RKO (cell line): ENCODE results near the gene DNMT3B.
"Not testable (repeated sequence)": the region's sequence is repeated elsewhere in the genome, so short reads cannot be mapped to it uniquely, and the experiment has no call there.

ENCODE experiments used
- DNase-seq: peaks from one replicate; pipeline ENCODE4 v3.0.0-alpha.2; 2016; ENCODE audit warnings: low spot score

Gene DNMT3B

DNA sequence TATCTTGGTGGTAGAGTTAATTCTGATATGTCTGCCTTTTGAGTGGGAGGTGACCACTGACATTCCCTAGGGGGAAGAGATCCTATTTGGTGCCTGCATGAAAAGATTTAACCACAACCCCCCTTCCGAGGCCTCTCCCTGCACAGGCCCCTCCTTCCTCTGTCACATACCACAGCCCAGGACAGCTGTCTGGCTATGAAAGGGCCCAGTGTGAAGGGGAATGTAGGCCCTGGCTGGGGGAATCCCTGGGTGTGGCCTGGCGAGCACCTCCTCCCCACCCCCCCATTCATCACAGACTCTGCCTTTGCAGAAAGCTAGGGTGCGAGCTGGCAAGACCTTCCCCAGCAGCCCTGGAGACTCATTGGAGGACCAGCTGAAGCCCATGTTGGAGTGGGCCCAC is 30.1 kb downstream of the DNMT3B start:
- no peak for DNase-seq

DNA sequence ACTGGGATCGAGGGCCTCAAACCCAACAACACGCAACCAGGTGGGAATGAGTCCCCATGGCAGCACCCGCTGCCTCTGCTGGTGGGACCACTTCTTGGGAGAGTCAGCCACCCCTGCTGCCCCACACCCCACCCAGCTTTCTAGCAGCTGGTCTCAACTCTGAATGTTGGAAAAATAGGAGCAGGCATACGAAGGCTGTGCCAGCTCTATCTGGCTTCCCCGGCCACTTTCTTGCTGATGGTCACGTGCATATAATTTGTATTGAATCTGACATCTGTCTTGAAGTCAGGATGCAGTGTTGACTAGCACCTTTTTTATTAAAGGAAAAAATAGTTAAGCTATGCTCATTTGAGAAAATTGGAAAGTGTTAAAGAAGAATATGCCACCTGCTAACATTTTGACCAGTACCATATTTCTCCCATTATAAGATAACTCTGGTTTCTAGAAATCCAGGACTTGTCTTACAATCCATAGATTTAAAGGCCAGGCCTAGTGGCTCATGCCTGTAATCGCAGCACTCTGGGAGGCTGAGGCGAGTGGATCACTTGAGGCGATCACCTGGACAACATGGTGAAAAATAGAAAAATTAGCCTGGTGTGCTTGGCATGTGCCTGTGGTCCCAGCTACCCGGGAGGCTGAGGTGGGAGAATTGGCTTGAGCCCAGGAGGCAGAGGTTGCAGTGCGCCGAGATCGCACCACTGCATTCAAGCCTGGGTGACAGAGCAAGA is 30.7 kb downstream of the DNMT3B start:
- DNase-seq, result no peak

DNA sequence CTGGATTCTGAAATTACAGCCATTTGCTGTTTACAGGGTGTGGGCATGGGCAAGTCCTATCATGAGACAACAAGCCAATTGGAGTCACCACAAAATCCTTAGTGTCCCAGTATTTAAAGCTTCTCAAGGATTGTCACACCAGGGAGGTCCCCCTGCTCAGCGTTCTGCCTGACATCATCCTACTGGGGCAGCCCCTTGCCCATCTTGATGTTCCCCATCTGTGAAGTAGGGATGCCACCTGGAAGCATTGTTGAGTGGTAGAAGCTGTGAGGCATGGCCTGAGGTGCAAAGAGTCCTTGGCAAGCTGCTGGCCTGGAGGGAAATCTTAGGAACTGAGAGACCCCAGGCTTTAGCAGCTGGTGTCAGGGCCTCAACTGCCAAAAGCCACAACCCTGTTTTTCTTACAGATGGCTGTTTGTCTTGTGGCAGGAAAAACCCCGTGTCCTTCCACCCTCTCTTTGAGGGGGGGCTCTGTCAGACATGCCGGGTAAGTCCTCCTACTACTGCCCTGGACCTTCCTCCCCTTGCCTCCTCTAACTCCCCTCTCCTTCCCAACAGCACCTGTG is 34.3 kb downstream of the DNMT3B start:
- DNase-seq, result no peak

DNA sequence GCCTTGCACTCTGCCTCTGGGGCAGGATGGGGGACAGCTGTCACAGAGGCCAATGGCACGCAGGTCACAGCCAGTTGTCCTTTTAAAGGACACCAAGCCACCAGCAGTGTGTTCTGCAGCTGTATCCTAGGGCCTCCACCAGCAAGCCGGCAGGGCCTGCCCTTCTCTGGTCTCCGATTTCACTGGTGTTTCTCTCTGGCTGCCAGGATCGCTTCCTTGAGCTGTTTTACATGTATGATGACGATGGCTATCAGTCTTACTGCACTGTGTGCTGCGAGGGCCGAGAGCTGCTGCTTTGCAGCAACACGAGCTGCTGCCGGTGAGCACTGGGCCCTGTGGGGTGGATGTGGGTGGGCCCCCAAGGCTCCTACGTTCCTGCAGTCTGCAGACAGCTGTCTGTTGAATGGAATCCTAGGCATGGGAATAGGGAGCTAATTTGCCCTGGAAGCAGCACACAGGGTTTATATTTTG is 34.8 kb downstream of the DNMT3B start:
- no peak for DNase-seq

DNA sequence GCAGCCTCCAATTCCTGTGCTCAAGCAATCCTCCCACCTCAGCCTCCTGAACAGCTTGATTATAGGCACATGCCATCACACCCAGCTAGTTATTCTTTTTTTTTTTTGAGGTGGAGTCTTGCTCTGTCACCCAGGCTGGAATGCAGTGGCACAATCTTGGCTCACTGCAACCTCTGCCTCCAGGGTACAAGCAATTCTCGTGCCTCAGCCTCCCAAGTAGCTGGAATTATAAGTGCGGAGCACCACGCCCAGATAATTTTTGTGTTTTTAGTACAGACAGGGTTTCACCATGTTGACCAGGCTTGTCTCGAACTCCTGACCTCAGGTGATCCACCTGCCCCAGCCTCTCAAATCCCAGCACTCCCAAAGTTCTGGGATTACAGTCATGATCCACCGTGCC is 35.4 kb downstream of the DNMT3B start:
- DNase-seq, result not testable (repeated sequence)

DNA sequence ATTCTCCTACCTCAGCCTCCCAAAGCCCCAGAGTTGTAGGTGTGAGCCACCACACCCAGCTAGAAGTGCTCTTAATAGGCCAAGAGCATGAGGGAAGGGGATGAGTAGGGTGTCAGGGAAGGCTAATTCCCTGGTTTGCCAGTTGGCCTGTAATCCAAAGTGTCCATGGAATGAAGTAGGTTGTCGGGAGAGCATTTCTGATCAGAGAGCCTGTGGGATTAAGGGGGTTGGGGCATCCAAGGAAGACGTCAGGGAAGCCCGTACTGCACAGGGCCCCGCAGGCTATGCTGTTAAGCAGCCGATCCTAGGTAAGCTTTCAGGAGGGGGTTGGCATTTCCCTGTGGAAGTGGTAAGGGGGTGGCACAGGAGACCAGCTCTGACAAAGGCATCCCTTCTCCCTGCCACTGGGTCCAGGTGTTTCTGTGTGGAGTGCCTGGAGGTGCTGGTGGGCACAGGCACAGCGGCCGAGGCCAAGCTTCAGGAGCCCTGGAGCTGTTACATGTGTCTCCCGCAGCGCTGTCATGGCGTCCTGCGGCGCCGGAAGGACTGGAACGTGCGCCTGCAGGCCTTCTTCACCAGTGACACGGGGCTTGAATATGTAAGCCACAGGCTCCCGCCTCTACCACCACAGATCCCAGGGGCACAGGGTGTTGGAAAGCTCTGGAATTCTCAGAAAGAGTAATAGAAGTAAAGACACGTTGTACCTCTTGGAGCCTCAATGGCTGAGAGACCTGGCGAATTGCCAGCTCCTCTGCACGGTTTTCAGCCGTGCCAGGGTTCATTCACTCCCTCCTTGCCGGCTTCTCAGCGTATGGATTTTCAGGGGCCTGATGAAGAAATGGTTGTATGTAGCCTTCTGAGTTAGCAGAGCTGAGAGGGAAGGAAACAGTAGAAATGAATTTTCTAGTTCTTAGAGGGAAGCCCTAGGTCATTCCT is 36.1 kb downstream of the DNMT3B start:
- no peak for DNase-seq

DNA sequence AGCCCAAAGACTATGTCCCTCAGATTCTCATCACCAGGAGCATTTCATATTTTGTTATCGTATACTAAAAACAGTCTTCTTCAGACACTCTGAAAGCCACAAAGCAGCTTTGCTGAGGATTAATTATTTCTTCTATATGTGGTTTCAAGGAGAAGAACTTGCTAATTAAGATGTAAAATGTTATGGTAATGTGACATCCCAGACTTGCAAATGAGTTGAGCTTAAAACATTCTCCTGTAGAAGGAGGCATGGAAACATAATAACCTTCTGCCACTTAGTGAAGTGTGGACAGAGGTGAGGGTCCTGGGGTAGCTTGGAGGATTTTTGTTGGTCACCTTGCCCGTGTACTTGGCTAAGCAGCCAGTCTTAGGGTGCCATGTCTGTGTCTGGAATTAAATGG is 40.9 kb downstream of the DNMT3B start:
- no peak for DNase-seq

DNA sequence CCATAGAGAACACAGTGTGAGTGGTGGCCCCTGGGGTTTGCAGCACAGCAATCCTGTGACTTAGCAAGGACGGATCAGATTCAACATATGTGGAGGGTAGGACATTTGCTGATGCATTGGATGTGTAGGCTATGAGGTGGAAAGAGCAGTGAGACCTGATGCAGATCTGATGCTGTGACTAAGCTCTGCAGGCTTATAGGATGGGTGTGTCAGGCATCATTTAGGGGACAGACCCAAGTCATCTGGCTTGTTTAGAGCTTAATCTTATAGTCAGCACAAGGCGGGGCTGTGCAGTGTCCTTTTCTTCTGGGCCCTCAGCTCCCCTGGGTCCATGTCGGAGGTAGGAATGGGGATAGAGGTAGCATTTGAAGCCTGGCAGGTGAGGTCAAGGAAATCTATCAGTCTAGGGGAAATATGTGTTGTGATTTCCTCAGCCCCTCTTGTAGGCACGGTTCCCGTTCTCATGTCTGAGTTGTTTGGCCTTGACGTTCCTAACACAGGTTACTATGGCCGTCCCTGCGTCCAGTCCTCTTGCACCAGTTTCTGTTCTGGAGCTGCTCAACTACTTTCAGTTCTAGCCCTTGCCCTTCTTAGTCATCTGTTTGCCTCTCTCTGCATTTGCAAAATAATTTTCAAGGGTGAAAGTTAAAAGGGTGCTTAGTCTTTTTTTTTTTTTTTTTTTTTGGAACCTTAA is 42.0 kb downstream of the DNMT3B start:
- DNase-seq, result no peak

DNA sequence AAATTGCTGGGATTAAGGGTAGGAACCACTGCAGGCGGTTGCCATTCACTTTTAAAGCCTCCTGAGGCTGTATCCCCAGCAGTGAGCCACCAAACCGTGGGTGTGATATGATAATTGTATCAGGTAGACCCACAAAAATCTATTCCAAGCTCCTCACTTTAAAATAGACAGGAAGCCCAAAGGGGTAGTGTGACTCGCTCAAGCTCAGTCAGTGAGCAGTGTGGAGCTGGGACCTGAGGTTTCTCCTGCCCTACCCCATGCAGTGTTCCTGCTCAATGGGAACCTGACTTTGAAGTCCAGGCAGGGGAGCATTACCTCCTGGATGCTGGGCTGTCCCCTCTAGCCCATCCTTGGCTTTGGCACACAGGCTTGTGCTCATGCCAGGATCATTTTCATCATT is 42.6 kb downstream of the DNMT3B start:
- no peak for DNase-seq

DNA sequence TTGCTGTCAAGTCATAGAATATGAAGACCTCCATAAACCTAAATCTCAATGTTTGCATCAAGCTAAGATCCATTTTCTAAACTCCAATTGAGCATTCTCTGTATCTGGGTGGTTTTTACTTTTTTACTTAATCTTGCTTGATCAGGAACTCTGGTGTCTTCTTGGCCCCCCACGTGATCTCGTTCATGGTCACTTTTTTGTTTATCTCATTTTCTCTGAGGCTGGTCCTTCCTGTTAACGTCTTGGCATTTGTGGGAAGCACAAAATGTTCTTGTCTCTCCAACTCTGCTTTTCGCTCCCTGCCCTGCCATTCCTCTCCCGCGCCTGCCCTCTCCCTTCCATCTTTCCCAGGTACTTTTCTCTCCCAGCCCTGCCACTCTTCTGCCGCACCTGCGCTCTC is 43.5 kb downstream of the DNMT3B start:
- DNase-seq, result no peak

DNA sequence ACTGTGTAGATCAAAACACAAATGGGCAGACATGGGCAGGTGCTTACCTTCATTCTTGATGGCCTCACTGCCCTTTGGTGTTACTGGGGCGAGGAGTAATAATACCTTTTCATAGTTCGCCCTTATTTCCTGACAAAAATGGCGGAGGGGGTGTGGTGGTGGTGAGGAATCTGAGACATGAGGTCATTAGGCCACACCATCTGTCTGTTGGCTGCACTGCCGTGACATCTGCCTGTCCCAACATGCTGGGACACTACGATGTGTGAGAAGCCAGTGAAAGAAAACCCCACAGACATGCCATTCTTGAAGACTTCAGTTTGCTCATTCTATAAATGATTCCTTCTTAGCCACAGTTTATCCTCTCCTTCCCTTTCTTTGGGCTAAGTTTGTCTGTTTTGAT is 44.2 kb downstream of the DNMT3B start:
- no peak for DNase-seq

DNA sequence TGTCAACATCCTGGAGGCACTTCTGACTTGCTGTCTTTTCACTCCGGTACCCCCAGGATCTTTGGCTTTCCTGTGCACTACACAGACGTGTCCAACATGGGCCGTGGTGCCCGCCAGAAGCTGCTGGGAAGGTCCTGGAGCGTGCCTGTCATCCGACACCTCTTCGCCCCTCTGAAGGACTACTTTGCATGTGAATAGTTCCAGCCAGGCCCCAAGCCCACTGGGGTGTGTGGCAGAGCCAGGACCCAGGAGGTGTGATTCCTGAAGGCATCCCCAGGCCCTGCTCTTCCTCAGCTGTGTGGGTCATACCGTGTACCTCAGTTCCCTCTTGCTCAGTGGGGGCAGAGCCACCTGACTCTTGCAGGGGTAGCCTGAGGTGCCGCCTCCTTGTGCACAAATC is 45.5 kb downstream of the DNMT3B start:
- no peak for DNase-seq

DNA sequence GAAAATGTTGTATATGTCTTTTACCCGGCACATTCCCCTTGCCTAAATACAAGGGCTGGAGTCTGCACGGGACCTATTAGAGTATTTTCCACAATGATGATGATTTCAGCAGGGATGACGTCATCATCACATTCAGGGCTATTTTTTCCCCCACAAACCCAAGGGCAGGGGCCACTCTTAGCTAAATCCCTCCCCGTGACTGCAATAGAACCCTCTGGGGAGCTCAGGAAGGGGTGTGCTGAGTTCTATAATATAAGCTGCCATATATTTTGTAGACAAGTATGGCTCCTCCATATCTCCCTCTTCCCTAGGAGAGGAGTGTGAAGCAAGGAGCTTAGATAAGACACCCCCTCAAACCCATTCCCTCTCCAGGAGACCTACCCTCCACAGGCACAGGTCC is 46.3 kb downstream of the DNMT3B start:
- no peak for DNase-seq

DNA sequence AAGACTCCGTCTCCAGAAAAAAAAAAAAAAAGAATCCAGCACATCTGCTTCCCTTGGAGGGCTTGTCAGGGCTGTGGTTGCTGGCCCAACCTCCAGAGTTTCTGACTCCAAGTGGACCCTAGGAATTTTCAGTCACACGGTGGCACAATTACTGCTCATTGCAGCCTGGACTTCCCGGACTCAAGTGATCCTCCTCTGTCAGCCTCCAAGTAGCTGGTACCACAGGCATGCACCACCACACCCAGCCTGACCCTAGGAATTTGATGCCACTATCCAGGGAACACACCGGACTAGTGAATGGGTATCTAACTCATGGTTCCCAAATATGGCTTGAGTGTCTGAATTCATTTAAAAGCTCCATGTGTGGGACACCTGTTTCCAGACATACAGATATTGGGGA is 47.7 kb downstream of the DNMT3B start:
- DNase-seq, result no peak

DNA sequence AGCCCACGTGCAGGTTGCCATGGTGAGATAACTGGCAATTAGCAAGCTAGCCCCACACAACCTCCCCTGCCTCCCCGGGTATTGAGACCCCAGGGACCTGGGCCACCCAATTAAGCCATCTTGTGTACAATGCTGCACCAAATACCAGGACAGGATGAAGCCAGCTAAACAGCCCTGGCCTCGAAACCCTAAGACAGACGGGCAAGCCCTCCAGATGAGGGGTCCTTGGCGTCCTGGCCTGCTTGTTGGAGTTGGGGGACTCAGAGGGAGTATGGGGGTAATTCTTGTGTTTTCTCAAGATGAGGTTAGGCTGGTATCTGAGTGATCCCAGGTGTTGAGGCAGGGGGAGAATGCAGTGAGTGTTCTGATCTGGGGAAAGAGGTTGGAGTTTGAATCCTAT is 48.8 kb downstream of the DNMT3B start:
- DNase-seq, result no peak

DNA sequence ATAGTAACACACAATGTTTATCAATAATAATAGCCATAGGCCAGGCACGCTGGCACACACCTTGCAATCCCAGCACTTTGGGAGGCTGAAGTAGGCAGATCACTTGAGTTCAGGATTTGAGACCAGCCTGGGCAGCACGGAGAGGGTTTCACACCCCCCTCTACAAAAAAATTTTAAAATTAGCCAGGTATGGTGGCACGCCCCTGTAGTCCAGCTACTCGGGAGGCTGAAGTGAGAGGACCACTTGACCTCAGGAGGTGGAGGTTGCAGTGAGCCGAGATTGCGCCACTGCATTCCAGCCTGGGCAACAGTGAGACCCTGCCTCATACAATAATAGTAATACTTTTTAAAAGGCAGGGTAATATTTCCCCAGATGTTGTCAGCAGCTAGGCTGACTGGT is 49.7 kb downstream of the DNMT3B start:
- DNase-seq, result no peak

DNA sequence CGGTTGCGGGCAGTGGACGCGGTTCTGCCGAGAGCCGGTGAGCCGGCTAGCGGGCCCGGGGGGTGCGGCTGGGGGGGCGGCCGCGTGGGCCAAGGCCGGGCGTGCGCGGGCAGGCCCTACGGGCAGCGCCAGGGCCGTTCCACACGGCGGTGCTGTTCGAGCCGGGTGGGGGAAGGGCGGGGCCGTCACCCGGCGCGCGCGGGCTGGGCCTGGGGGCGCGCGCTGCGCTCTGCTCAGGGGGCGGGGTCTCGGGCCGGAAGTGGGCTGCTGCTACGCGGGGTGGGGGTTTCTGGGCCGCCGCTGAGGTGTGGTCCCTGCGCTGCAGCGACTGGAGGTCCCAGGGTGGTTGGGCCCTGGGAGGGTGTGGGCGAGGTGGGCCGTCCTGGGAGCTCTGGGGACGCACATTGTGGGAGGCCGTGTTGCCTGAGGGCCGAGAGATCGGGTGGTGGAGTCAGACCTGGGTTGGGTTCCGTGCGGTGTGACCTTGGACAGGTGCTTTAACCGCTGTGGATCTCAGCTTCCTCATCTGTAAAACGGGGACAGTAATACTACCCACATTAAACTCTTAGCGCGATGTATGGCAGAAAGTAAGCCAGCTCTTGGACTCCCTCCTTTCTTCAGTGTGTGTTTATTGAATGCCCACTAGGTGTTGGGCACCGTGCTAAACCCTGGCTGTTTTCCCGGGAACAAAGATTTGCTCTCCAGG is 58.0 kb downstream of the DNMT3B start:
- peak; percentile 72 for DNase-seq

DNA sequence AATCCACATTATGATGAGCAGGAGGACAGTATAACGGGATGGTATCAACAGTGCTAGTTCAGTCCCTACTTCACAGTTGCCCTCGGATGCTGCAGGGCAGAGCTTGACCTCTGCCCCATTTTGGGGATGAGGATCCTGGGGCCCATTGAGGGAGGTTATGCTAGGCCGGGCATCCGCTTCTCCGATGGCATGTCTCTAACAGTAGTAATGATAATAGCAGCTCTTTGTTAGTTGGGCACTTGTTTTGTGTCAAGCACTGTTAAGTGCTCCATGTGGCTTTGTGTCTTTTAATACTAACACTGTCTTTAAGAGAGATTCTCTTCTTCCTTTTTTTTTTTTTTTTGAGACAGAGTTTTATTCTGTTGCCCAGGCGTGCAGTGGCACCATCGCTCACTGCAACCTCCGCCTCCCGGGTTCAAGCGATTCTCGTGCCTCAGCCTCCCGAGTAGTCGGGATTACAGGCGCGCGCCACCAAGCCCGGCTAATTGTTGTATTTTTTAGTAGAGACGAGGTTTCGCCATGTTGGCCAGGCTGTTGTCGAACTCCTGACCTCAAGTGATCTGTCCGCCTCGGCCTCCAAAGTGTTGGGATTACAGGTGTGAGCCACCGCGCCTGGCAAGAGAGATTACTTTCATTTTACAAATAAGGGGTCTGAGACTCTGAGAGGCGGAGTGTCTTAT is 58.7 kb downstream of the DNMT3B start:
- DNase-seq, result peak; percentile 61

DNA sequence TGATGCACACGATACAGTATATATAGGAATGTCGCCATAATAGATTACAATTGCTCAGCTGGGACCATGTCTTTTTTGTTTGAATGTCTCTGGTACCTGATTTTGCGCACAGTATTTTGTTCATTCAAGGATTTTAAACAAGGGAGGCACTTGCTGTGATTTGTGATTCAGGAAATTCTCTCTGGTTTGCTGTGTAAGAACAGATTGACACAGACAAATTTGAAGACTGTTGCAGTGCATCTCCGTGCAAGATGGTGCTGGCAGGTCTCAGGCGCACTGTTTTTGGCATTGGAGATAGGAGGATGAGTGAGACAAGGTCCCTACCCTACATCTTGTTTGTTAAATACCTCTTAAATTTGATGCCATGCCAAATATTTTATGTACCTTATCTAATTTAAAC is 60.0 kb downstream of the DNMT3B start:
- no peak for DNase-seq

DNA sequence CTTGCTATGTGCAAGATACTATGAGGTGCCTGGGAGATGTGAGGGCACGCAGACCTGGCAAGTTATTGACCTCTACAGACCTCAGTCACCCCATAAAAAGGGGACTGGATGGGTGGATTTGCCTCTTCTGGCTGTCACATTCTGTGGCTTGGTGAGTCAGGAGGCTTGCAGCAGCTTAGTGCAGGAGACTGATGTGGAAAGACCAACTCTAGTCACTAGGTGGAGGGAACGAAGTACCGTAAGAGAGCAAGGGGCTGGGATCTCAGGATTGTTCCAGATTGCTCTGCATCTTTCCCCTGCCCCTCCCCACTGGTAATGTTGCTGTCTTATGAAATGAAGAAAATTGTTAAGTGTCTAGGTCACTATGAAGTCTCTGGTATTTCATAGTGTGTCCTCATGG is 60.9 kb downstream of the DNMT3B start:
- peak; percentile 71 for DNase-seq
